HG03103 (cell line): ENCODE data around the gene S1PR1.
"Not testable (repeated sequence)": the region's sequence is repeated elsewhere in the genome, so short reads cannot be mapped to it uniquely, and the experiment has no call there.

Experiments
- ATAC-seq: cut with Tn5 transposase; IDR thresholded peaks from one replicate; pipeline ENCODE4 v1.9.1; 2021; ENCODE audit warnings: low read depth; ENCODE audit not compliant: unreplicated experiment

The S1PR1 gene

DNA sequence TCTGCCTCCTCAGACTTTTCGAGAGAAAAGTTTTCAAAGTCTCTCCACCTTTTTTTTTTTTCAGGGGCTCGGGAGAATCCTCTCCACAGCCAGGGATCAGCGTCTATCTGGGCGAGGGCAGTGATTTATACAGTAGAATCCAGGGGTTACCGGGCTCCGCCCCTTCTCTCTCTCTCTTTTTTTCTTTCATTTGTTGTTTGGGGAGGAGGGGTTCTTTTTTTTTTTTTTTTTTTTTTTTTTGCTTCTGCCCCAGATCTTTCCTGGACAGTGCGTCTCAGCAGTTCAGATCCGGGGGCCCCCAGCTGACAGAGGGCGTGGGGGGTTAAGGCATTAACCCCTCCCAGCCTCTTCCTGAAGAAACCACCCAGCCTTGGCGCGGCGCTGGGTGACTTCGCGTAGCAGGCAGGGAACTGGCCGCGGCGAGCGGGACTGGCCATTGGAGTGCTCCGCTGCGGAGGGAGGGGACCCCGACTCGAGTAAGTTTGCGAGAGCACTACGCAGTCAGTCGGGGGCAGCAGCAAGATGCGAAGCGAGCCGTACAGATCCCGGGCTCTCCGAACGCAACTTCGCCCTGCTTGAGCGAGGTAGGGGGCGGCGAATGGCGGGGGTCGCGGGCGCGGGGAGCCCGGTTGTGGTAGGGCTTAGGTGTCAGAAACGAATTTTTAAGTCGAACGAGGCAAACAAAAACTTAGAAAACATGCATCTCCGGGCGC is at the start of gene S1PR1:
Gene S1PR1, plus strand, starts transcription at position 504 of the 713 bp plus-strand sequence. CDS start 1,966 bp downstream, outside the sequence.
- peak; percentile 7 for ATAC-seq

DNA sequence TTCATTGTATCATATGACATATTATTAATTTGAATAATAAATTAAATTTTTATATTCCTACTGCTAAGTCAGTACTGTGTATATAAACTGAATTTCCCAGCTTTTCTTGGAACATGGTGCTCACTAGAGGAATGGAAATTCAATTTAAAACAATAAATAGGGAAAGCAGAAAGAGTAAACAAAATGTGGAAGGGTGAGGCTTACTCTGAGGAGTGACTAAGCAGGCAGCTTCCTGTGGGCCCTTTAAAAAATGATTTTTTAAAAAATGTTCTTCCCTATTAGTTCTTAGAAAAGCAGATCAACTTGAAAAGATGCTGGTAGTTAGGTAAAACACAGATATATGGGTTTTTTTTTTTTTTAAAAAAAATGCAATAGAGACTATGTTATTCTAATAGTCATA is 49.5 kb upstream of the S1PR1 start:
- ATAC-seq, result no peak

DNA sequence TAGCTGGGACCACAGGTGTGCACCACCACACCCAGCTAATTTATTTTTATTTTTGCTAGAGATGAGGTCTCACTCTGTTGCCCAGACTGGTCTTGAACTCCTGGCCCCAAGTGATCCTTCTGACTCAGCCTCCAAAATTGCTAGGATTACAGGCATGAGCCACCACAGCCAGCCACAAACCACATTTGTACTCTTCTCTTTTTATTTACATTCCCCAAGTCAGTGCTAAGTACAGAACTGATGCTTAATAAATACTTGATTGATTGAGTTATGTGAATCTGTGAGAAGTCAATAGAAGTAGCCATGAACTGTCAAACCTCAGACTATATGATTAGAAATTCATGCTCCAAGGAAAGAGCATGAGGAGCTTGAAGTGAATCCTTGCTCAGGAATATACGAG is 48.5 kb upstream of the S1PR1 start:
- ATAC-seq, result no peak

DNA sequence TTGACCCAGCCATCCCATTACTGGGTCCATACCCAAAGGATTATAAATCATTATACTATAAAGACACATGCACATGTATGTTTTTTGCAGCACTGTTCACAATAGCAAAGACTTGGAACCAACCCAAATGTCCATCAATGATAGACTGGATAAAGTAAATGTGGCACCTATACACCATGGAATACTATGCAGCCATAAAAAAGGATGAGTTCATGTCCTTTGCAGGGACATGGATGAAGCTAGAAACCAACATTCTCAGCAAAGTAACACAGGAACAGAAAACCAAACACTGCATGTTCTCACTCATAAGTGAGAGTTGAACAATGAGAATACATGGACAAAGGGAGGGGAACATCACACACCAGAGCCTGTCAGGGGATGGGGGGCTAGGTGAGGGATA is 47.9 kb upstream of the S1PR1 start:
- ATAC-seq, result not testable (repeated sequence)

DNA sequence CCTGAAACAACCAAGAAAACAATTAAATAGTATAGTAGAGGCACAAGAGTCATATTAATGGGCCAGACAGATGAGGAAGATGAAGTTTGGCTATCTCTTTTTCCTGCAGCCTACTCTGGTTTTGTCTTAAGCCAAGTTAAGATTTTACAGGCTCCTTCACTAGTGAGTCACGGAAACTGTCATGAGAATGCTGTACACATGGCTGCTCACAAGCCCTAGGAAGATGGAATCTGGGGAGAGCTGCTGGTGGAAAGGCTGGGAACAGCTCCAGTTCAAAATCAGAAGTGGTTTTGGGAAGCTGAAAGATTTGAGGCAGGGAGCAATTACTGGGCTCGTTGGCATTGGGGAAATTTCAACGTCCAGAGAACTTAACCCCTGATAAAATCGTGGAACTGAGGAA is 46.4 kb upstream of the S1PR1 start:
- ATAC-seq, result no peak

DNA sequence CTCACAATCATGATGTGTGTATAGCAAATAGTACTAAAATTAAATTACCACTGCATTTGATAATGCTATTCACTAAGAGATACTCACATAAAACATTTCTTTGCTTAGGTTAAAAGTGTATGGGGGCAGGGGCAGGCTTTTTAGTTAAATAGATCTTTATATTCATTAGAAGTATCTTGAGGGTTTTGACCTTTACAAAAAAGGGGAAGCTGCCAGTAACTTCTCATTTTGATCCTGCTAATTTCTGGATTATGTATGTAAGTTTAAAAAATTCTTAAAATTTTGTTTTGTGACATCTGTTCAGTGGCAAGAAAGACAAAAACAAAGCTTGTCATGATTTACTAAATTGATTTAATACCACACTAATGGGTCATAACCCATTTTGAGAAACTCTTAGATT is 45.8 kb upstream of the S1PR1 start:
- ATAC-seq, result no peak

DNA sequence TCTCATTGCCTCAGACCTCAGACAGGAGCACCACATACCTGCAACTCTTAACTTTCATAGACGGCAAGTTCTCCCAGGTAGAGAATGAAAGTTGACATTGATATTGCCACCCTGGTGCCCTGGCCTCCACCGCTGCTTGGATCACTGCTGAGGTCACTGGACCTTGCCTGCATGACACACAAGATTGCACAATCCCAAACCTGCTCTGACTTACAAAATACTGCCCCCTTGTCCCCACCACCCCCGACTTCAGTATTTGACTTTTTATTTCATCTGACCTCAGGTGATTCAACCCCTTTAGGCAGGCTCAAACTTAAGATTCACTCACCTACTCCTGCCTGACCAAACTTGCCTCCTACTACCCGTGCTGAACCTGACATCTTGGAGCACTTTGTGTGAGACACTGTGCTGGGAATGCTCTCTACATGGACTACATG is 43.1 kb upstream of the S1PR1 start:
- ATAC-seq, result no peak

DNA sequence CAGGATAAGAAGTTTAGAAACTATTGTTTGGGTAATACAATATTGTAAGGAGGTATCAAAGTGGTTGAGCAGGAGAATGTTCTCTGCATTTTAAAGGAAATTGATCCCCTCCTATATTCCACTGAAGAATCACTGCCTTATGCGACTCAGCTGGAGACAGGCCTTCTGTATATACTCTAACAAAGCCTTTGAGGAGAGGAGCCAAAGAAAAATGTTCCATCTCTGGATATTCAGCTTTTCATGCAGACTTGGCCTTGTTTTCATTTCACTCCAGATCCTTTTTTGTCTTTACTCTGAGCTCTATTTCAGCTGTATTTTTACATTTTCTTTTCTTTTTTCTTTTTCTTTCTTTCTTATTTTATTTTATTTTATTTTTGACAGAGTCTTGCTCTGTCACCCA is 42.1 kb upstream of the S1PR1 start:
- ATAC-seq, result no peak

DNA sequence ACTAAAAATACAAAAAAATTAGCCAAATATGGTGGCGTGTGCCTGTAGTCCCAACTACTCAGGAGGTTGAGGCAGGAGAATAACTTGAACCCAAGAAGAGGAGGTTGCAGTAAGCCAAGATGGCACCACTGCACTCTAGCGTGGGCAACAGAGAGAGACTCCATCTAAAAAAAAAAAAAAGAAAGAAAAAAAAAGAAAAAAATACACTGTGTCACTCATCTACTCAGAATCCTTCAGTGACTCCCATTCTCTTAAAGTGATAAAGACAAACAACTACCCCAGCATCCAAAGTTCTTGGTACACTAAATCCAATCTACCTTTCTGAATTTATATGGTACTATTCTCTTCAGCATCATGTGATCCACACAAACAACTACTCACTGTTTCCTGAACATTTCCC is 40.2 kb upstream of the S1PR1 start:
- no peak for ATAC-seq

DNA sequence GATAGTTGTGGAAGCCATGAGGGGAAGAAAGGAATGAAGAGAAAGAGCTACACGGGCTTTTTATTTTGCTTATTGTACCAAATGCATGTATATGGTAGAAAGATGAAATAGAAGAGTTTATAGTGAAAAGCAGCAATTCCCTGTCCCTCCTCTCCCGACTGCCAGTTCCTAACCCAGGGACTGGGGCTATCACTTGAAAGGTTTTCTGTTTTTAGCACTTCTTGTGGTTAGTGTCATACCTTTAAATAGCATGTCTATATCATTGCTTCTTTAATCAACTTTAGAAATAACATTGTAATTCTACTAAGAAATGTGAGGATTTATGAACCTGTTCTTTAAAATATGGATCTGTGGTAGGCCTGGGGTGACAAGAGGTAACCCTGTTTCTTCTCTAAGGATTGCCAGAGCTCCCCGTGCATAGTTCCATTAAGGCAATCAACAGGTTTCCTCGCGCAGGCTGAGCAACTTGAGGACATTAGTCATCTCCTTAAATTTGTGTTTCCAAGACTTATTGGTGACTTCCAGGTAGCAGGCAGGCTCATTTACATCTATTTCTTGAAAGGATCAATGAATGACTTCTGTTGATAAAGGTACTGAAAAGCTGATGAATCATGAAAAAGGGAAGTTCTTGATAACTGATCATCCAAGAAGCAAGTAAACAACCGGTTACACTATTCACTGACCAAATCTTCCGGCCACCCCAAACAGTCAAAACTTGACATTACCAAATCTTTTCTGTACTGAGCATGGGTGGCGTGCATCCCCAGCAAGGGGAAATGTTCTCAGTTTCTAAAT is 37.8 kb upstream of the S1PR1 start:
- ATAC-seq, result peak; percentile 99

DNA sequence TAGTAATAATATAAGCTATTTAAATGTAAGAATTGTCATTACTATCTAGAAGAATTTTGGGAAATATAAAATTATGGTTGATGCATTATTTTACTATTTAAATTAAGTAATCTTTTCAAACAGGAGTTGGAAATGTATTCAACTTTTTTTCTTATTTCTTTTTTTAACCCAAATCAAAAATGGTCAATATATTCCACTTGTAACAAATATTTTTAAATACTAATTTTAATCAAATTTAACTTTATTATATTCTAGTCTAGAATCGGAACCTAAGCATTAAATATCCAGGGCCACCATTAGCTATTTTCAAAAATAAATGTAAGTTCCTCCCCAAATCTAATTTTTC is 37.2 kb upstream of the S1PR1 start:
- no peak for ATAC-seq

DNA sequence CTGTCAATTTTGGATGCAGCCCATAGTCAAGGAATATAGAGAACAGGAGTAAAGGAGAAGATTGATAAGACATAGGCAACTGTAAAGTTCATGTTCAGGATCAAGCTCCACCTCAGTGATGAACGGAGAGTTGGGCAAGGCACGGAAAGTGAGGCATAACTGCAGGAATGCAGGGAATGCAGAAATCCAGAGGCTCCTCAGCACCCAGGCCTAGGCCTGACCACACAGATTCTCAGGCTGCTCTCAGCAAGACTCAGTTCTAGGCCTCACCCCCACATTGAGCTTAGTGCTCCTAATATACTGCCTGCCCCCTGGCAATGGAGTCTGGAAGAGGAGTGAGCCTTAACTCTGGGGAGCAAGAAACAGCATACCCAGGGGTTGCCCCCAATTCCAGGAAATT is 36.3 kb upstream of the S1PR1 start:
- ATAC-seq, result no peak

DNA sequence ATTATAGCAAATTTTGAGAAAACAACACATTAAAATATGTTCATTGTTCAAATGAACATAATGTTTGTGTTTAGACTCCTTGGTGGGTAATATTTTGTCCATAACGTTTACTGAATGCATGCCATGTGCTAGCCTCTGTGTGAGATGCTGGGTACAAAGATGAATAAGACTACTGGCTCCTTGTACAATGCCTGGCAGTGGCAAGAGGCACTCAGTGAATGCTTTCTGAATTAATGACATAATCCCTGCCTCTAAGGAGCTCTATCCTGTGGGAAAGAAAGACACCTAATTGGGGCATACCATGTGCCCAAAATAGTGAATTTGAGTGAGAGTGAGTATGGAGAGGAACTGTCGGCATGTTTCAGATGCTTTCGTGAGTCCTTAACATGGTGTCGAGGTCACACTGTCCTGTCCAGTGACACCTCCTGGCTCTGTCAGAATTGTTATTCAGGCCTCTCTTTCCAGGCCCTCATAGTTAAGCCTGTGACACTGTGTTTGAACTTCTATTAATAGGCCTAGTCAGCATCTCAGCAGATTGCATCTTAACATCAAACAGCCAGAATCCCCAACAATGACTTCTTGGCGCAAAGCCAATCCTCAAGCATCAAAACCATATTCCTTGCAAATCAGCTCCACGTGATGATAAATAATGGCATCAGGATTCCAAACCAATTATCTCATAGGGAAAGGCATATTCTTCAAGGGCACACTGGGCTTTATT is 32.8 kb upstream of the S1PR1 start:
- ATAC-seq, result no peak

DNA sequence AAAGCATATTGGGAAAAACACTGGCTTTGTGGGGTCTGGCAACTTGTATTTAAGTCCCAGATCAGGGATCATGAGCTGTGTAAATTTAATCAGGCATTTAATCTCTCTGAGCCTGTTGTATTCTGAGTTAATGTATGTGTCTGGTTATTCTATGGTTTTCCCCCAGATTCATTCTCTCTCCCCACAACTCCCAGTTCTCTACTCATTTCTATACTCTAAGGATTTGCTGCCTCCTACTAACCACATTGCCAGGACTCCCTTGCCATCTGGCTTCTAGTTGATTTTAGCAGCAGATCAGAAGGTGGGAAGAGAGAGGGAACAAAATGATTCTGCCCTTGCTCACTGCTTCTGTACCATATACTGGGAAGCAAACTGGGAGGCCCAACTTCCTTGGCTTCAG is 31.4 kb upstream of the S1PR1 start:
- no peak for ATAC-seq

DNA sequence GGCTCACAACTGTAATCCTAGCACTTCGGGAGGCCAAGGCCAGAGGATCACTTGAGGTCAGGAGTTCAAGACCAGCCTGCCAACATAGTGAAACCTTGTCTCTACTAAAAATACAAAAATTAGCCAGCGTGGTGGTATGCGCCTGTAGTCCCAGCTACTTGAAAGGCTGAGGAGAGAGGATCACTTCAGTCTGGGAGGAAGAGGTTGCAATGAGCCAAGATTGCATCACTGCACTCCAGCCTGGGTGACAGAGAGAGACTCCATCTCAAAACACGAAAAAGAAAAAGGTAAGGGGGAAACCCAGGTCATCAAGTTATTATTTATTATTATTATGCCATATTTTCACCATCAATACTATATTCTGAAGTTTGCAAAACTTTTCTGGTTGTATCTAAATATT is 30.7 kb upstream of the S1PR1 start:
- ATAC-seq, result not testable (repeated sequence)

DNA sequence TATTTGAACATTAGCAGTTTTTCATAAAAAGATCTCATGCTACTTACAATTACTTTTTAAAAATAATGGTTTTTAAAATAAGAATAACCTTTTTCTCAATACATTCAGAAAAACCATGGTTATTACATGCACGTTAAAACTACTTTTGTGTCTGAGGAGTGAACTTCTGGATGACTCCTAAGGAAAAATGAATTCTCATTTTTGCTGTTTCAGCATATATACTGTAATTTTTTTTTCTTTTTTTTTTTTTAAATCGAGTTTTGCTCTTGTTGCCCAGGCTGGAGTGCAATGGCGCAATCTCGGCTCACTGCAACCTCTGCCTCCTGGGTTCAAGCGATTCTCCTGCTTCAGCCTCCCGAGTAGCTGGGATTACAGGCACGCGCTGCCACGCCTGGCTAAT is 29.5 kb upstream of the S1PR1 start:
- not testable (repeated sequence) for ATAC-seq

DNA sequence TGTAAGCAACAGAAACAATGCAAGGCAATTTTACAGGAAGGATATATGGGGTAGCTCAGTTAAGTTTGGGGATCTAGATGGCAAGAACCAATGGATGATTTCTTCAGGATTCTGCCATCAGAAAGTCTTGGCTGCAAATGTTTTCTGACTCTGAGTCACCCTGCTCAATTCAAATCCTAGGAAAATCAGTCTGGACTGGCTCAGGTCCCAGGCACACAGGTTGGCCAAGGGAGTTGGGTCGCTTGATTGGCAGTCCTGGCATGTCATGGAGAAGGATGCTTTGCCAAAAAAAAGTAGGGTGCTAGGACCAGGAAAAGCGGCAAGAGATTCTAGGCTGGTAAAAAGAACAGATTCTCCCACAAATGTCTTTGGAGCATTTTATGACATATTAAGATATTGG is 28.9 kb upstream of the S1PR1 start:
- ATAC-seq, result no peak

DNA sequence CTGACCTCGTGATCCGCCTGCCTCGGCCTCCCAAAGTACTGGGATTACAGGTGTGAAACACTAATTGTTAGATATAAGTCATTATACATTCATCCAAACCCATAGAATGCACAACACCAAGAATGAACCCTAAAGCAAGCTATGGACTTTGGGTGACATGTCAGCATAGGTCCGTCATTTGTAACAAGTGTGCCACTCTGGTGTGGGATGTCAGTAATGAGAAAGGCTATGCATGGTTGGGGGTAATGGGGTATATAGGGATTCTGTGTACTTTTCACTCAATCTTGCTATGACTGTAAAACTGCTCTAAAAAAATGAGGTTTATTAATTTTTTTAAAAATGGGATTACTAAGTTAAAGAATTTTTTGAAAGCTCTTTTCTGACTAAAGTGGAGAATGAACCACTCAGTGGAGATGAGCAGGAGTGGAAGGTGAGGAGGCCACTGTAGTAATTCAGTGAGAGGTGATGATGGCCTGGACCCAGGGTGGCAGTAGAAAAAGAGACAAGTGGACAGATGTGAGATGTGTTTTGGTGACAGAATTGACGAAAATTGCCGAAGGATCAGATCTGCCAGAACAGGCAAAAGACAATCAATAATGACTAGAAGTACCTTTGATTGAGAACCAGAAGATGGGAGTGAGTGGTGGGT is 21.3 kb upstream of the S1PR1 start:
- no peak for ATAC-seq

DNA sequence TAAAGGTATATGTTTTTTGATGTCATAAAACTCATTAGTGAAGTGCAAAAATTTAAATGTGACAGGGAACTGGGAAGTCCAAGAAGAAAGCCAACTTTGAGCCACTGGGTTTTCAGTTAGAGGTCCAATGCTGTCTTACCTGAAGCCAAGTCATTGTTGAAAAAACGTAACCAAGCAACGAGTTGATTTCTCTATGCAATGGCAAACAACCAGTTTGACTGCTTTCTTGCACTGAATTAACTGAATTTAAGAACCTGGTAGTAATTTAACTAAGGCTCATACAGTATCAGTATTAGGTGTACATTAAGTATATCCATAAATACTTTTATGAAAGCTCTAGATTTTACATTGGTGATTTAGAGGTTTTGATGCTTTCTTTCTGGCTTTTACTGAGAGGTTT is 20.2 kb upstream of the S1PR1 start:
- ATAC-seq, result no peak

DNA sequence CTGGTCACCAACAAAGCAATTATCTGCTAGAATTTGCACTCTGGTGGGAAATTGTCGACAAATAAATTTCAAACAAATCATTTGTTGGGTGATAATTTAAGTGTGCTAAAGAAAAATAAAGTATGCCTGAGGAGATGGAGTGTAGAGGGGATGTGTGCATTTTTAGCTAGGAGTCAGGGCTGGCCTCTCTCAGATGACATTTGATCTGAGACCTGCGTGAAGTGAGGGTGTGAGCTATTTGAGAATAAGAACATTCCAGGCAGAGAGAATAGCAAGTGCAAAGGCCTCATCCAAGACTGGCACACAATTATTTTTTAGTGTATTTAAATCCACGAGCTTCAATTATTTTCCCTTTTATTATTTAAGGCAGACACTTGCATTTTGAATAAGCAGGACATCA is 19.7 kb upstream of the S1PR1 start:
- no peak for ATAC-seq

DNA sequence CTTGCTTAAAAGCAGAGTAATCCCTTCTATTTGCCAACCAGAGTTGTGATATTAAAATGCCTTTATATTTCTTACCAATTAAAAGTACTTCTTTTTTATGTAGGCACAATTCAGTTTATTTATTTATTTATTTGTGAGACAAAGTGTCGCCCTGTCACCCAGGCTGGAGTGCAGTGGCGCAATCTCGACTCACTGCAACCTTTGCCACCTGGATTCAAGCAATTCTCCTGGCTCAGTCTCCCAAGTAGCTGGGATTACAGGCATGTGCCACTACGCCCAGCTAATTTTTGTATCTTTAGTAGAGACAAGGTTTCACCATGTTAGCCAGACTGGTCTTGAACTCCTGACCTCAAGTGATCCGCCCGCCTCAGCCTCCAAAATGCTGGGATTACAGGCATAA is 17.9 kb upstream of the S1PR1 start:
- ATAC-seq, result not testable (repeated sequence)
